ENCODE data around the gene TLE3.

GRCh38 chr15:70093481-70094319 lies 4.0 kb downstream of the TLE3 start:
- TF ChIP-seq CTCF (IDR thresholded peaks at IDR 0.05; ENCODE audit: poor library complexity) (no peak), EZH2 (IDR thresholded peaks at IDR 0.05; ENCODE audit: borderline replicate concordance) (no peak), EZH2phosphoT487 (IDR thresholded peaks at IDR 0.05; ENCODE audit: low read depth, severe bottlenecking, unreplicated experiment) (no peak)

All from hepatocyte (in vitro differentiated cells).